COLO668 (cell line): ENCODE measurements around the gene CHCHD3.

Experiments used
- DNase-seq: peaks from one replicate; lab custom pipeline; 2025; ENCODE audit not compliant: unreplicated experiment; lab: John Stamatoyannopoulos, UW

CHCHD3 gene

GRCh38 chr7:132782777-132783640 lies 298.9 kb downstream of the CHCHD3 start:
- DNase-seq: no peak

GRCh38 chr7:132780822-132781221 lies 301.1 kb downstream of the CHCHD3 start:
- DNase-seq: no peak

GRCh38 chr7:132779164-132779563 lies 302.7 kb downstream of the CHCHD3 start:
- DNase-seq: no peak

GRCh38 chr7:132778761-132779160 lies 303.1 kb downstream of the CHCHD3 start:
- no peak for DNase-seq

- DNase-seq: no peak
These were observed 303.9 kb downstream of the CHCHD3 start for GRCh38 chr7:132777956-132778355.

GRCh38 chr7:132777414-132777813 lies 304.5 kb downstream of the CHCHD3 start:
- no peak for DNase-seq

GRCh38 chr7:132776048-132776620 lies 305.8 kb downstream of the CHCHD3 start:
- DNase-seq: no peak

- no peak for DNase-seq
These were observed 308.3 kb downstream of the CHCHD3 start for GRCh38 chr7:132773527-132773956.

GRCh38 chr7:132771301-132771730 lies 310.6 kb downstream of the CHCHD3 start:
- no peak for DNase-seq

- DNase-seq: no peak
These were observed 311.8 kb downstream of the CHCHD3 start for GRCh38 chr7:132770055-132770454.

GRCh38 chr7:132769280-132769679 lies 312.6 kb downstream of the CHCHD3 start:
- no peak for DNase-seq

GRCh38 chr7:132768099-132768498 lies 313.8 kb downstream of the CHCHD3 start:
- no peak for DNase-seq

- DNase-seq: no peak
These were observed 314.5 kb downstream of the CHCHD3 start for GRCh38 chr7:132767378-132767777.

GRCh38 chr7:132766660-132767059 lies 315.2 kb downstream of the CHCHD3 start:
- no peak for DNase-seq

GRCh38 chr7:132765861-132766260 lies 316.0 kb downstream of the CHCHD3 start:
- DNase-seq: no peak

GRCh38 chr7:132764762-132765161 lies 317.1 kb downstream of the CHCHD3 start:
- DNase-seq: no peak

- DNase-seq: no peak
These were observed 321.0 kb downstream of the CHCHD3 start for GRCh38 chr7:132760866-132761265.

GRCh38 chr7:132760244-132760623 lies 321.7 kb downstream of the CHCHD3 start:
- DNase-seq: no peak

GRCh38 chr7:132759482-132760243 lies 322.2 kb downstream of the CHCHD3 start:
- DNase-seq: no peak

GRCh38 chr7:132758986-132759385 lies 322.9 kb downstream of the CHCHD3 start:
- DNase-seq: no peak

GRCh38 chr7:132757783-132758182 lies 324.1 kb downstream of the CHCHD3 start:
- no peak for DNase-seq

- DNase-seq: no peak
These were observed 325.4 kb downstream of the CHCHD3 start for GRCh38 chr7:132756484-132756990.
